Adrenal gland (tissue), 12 donors: ENCODE results near the gene MNDA. TPM values are rescaled to one million over a fixed set of nuclear protein-coding genes. Genes with fewer than 3 reads are reported as not detected.
A peak's percentile ranks its signal among the peaks of the same experiment; 100 is the strongest.

Source experiments
- DNase-seq, 7 donors: peaks; one replicate each; pipeline ENCODE4 v3.0.0-alpha.2; 2019 to 2020
- H3K27ac ChIP-seq, 5 donors: fragments of 200-600 bp; sonication (generic) in 4 of 5; 1 replicate in 3 of 5; 2 replicates in 2 of 5; pipeline versions ENCODE4 v1.5.1 to v1.8.0; 2016 to 2020; ENCODE audit warnings: mild to moderate bottlenecking in 1 of 5
- H3K27me3 ChIP-seq: fragments of 200-600 bp; 2 replicates; pipeline ENCODE4 v1.8.0; 2021
- H3K36me3 ChIP-seq, 2 donors: fragments of 200-600 bp; replicated peaks in 1 of 2; 1 replicate in 1 of 2; 2 replicates in 1 of 2; pipeline versions ENCODE4 v1.5.1 to v1.8.0; 2018 to 2022
- H3K4me1 ChIP-seq, 2 donors: fragments of 200-600 bp; replicated peaks in 1 of 2; 1 replicate in 1 of 2; 2 replicates in 1 of 2; pipeline versions ENCODE4 v1.5.1 to v1.8.0; 2018 to 2021
- H3K4me3 ChIP-seq, 4 donors: fragments of 200-600 bp; sonication (generic) in 3 of 4; one replicate each; pipeline ENCODE4 v1.5.1; 2016 to 2018
- H3K9me3 ChIP-seq, 3 donors: fragments of 200-600 bp; sonication (generic) in 1 of 3; replicated peaks in 1 of 3; 1 replicate in 2 of 3; 2 replicates in 1 of 3; pipeline versions ENCODE4 v1.5.1 to v1.8.0; 2016 to 2021
- CTCF ChIP-seq, 6 experiments: fragments of 450-650 bp in 4 of 6; fragments of 200-600 bp in 2 of 6; sonication (generic) in 1 of 6; IDR thresholded peaks; 1 replicate in 5 of 6; 2 replicates in 1 of 6; pipeline versions ENCODE4 v1.5.1 to v1.8.0; 2016 to 2021; ENCODE audit warnings: antibody characterized with exemption in 6 of 6, mild to moderate bottlenecking in 2 of 6, moderate library complexity in 1 of 6
- POLR2A ChIP-seq, 2 donors: fragments of 450-650 bp; IDR thresholded peaks; one replicate each; pipeline ENCODE4 v1.6.1; 2017; ENCODE audit warnings: antibody characterized with exemption in 2 of 2, mild to moderate bottlenecking in 2 of 2, moderate library complexity in 1 of 2
- WGBS, 4 donors: extraction: QIAGEN DNeasy Blood & Tissue Kit in 2 of 4; methylation state at CpG; one replicate each; pipeline versions ENCODE4 v1.1.5 to v1.1.7; 2013 to 2017; 5-methylcytosine and 5-hydroxymethylcytosine counted together
- intact Hi-C, 2 donors: fragments of 100-400 bp; cut with DNase I; formaldehyde crosslinking; loops; one replicate each; pipeline versions ENCODE4 v1.14.1 to v1.15.0; 2022 to 2023
- polyA plus RNA-seq, 3 donors: library from polyadenylated mRNA; stranded (reverse); fragments of 200-250 nt in 2 of 3; fragments of 350-450 nt in 1 of 3; fragmentation: Illumina TruSeq in 1 of 3; extraction: RNeasy Lipid Tissue Mini Kit (QIAGEN cat#74804) in 1 of 3; gene quantifications; one replicate each; pipeline ENCODE4 v1.2.3, GENCODE V29; 2013 to 2014
- total RNA-seq, 9 donors: library from RNA; depleted of rRNA in 4 of 9; stranded (reverse); fragments of >200 nt in 4 of 9; fragments of 120-200 nt in 1 of 9; fragmentation: NEBNext Ultra II Directional in 1 of 9; extraction: Animal tissue kit (Norgen Biotek cat#: 25700) in 1 of 9; gene quantifications; one replicate each; pipeline versions ENCODE4 v1.1.0 to v1.2.4, GENCODE V29; 2013 to 2023
- donor health status: healthy with polysubstance abuse.
- donor health status: Bipolar disorder and iron deficiency.
- donor health status: DM: yes; HTN: yes; CAD: no.
- donor health status: DM: no; HTN: no; CAD: no.
- donor health status: DM: no; HTN: no; CAD: no.
- donor health status: DM: yes; HTN: yes; CAD: no.

The MNDA gene
- total and polyA plus RNA-seq, 12 donors, result 3.1 to 17.9 (median 13.6) TPM

- Histone ChIP-seq H3K36me3 (no peaks in the 10 kb centered on the region), H3K4me1 (no peaks in the 10 kb centered on the region), H3K9me3 (no peaks in the 10 kb centered on the region), H3K4me3 (no peak overlapping the region), H3K27me3 (no peaks in the 10 kb centered on the region), H3K27ac (no peak overlapping the region)
- TF ChIP-seq POLR2A (IDR thresholded peaks at IDR 0.05) (no peak), CTCF (IDR thresholded peaks at IDR 0.05) (no peak)
- no peak for DNase-seq
- 62 to 84% (median 75%) methylated on average over 3 of the region's 3 CpGs for WGBS, 4 donors
- intact Hi-C loops, result no loop called here
Measured at GRCh38 chr1:158809256-158809655, 21.9 kb upstream of the MNDA start.

- no peak for DNase-seq
- intact Hi-C loops, result no loop called here
- Histone ChIP-seq H3K27ac (peak overlapping the region in 1 of 5 donors; percentile 10), H3K4me1 (no peaks in the 10 kb centered on the region), H3K9me3 (no peaks in the 10 kb centered on the region), H3K4me3 (no peak overlapping the region), H3K27me3 (no peaks in the 10 kb centered on the region), H3K36me3 (no peaks in the 10 kb centered on the region)
- TF ChIP-seq CTCF (IDR thresholded peaks at IDR 0.05) (no peak), POLR2A (IDR thresholded peaks at IDR 0.05) (no peak)
- 70 to 77% (median 73%) methylated on average over 5 of the region's 5 CpGs for WGBS, 4 donors
Measured at GRCh38 chr1:158809862-158810261, 21.3 kb upstream of the MNDA start.

- 61 to 66% (median 65%) methylated on average over 4 of the region's 4 CpGs for WGBS, 4 donors
- no peak for TF ChIP-seq CTCF (IDR thresholded peaks at IDR 0.05)
- no peak for TF ChIP-seq POLR2A (IDR thresholded peaks at IDR 0.05)
- DNase-seq, result no peak
- Histone ChIP-seq H3K36me3 (no peaks in the 10 kb centered on the region), H3K27ac (peak overlapping the region in 1 of 5 donors; percentile 10), H3K4me3 (no peak overlapping the region), H3K9me3 (no peaks in the 10 kb centered on the region), H3K27me3 (no peaks in the 10 kb centered on the region), H3K4me1 (no peaks in the 10 kb centered on the region)
- intact Hi-C loops, result no loop called here
Measured at GRCh38 chr1:158810311-158810710, 20.8 kb upstream of the MNDA start.

- H3K9me3 ChIP-seq, result no peaks in the 10 kb centered on the region
- no peak overlapping the region for H3K27ac ChIP-seq
- no peak for DNase-seq
- no peaks in the 10 kb centered on the region for H3K27me3 ChIP-seq
- WGBS, 4 donors, result 61 to 78% (median 65%) methylated on average over 2 of the region's 2 CpGs
- TF ChIP-seq CTCF (IDR thresholded peaks at IDR 0.05) (no peak), POLR2A (IDR thresholded peaks at IDR 0.05) (no peak)
- intact Hi-C loops, result no loop called here
- H3K4me1 ChIP-seq, result no peaks in the 10 kb centered on the region
- H3K36me3 ChIP-seq, result no peaks in the 10 kb centered on the region
- H3K4me3 ChIP-seq, result no peak overlapping the region
Measured at GRCh38 chr1:158812336-158812735, 18.8 kb upstream of the MNDA start.
